Right atrium auricular region (tissue), 2 donors: ENCODE results near the gene ISG15. TPM values are rescaled to one million over a fixed set of nuclear protein-coding genes. Genes with fewer than 3 reads are reported as not detected.

Experiments
- DNase-seq: peaks from one replicate; pipeline ENCODE4 v3.0.0-alpha.2; 2019; ENCODE audit warnings: low spot score
- H3K27ac ChIP-seq, 2 donors: fragments of 200-600 bp; sonication (generic); 1 replicate in 1 of 2; 2 replicates in 1 of 2; pipeline ENCODE4 v1.5.1; 2016 to 2019
- H3K27me3 ChIP-seq, 2 donors: fragments of 200-600 bp; sonication (generic); one replicate each; pipeline versions ENCODE4 v1.5.1 to v1.6.0; 2017 to 2019
- H3K36me3 ChIP-seq: fragments of 200-600 bp; sonication (generic); one replicate; pipeline ENCODE4 v1.5.1; 2016
- H3K4me1 ChIP-seq, 2 donors: fragments of 200-600 bp; sonication (generic); one replicate each; pipeline versions ENCODE4 v1.5.1 to v1.6.0; 2017 to 2019
- H3K4me3 ChIP-seq, 2 donors: fragments of 200-600 bp; sonication (generic); 1 replicate in 1 of 2; 2 replicates in 1 of 2; pipeline ENCODE4 v1.5.1; 2017 to 2019; ENCODE audit warnings: mild to moderate bottlenecking in 1 of 2, moderate library complexity in 1 of 2
- H3K9me3 ChIP-seq, 2 donors: fragments of 200-600 bp; sonication (generic); one replicate each; pipeline ENCODE4 v1.5.1; 2019
- total RNA-seq, 2 donors: library from RNA; depleted of rRNA; stranded (reverse); fragments of >200 nt; gene quantifications; one replicate each; pipeline ENCODE4 v1.1.0, GENCODE V29; 2016
- TF ChIP-seq, protein P1 (sequence below), 2 donors: fragments of 200-600 bp; sonication (generic); IDR thresholded peaks; one replicate each; pipeline ENCODE4 v1.5.1; 2019; ENCODE audit warnings: antibody characterized with exemption in 2 of 2

Gene ISG15
- total RNA-seq, 2 donors from 2014 or later, result 26.8 to 32.2 TPM

DNA sequence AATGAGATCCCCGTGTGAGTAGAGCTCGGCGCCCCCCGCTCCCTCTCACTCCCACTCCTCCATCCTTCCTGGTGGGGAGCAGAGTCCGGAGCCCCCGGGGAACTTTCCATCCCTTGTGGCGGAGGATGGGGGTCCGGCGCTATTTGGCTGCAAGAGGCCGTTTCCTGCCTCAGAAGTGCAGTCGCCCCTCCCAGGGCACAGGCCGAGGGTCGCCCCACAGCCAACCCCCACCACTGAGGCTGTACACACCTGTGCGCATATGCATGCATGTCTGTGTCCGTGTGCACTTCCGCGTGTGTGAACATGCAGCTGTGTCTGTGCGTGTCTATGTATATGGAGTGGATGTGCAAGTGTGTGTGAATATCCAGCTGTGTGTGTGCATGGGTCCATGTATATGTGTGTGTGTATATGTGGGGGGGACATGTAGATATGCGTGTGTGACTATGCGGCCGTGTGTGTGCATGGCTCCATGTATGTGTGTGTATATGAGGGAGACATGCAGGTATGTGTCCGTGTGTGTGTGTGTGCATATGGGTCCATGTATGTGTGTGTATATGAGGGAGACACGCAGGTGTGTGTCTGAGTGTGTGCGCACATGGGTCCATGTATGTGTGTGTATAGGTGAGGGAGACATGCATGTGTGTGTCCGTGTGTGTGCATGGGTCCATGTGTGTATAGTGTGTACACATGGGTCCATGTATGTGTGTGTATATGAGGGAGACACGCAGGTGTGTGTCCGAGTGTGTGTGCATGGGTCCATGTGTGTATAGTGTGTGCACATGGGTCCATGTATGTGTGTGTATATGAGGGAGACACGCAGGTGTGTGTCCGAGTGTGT, 38.9 kb downstream of the ISG15 start:
- H3K9me3 ChIP-seq, result no peaks in the 10 kb centered on the region
- no peaks in the 10 kb centered on the region for H3K27me3 ChIP-seq
- TF ChIP-seq, protein P1, sequence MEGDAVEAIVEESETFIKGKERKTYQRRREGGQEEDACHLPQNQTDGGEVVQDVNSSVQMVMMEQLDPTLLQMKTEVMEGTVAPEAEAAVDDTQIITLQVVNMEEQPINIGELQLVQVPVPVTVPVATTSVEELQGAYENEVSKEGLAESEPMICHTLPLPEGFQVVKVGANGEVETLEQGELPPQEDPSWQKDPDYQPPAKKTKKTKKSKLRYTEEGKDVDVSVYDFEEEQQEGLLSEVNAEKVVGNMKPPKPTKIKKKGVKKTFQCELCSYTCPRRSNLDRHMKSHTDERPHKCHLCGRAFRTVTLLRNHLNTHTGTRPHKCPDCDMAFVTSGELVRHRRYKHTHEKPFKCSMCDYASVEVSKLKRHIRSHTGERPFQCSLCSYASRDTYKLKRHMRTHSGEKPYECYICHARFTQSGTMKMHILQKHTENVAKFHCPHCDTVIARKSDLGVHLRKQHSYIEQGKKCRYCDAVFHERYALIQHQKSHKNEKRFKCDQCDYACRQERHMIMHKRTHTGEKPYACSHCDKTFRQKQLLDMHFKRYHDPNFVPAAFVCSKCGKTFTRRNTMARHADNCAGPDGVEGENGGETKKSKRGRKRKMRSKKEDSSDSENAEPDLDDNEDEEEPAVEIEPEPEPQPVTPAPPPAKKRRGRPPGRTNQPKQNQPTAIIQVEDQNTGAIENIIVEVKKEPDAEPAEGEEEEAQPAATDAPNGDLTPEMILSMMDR (IDR thresholded peaks at IDR 0.05), result no peak
- DNase-seq, result no peak
- no peaks in the 10 kb centered on the region for H3K4me1 ChIP-seq
- H3K36me3 ChIP-seq, result peaks cover 3% of the 10 kb centered on the region
- no peak overlapping the region for H3K4me3 ChIP-seq
- H3K27ac ChIP-seq, result no peak overlapping the region

DNA sequence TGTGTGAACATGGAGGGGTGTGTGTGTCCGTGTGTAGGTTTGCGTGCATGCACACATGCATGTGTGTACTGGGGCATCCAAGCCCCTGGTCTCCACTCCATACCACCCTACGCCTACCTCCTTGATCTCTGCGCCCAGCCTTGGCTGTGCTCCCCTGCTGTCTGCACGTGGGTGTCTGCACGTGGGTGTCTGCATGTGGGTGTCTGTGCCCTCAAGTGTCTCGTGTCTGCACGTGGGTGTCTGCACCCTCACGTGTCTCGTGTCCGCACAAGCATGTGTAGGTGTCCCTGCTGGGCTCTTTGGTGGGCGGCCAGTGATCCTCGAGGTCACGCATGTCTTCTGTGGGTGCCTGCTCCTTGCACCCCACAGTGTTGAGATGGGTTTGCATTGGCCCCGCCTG, 39.7 kb downstream of the ISG15 start:
- no peaks in the 10 kb centered on the region for H3K9me3 ChIP-seq

DNA sequence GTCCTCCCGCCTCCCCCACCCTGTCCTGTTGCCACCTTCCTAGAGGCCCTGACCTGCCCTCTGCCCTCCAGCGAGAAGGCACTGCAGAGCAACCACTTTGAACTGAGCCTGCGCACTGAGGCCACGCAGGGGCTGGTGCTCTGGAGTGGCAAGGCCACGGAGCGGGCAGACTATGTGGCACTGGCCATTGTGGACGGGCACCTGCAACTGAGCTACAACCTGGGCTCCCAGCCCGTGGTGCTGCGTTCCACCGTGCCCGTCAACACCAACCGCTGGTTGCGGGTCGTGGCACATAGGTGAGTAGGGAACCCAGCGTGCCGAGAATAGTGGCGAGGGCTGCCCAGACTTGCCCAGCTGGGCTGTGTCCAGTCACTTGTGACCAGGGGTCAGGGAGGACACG, 40.4 kb downstream of the ISG15 start:
- TF ChIP-seq, protein P1 (IDR thresholded peaks at IDR 0.05), result no peak
- H3K36me3 ChIP-seq, result no peaks in the 10 kb centered on the region
- DNase-seq, result no peak
- H3K27me3 ChIP-seq, result peaks cover 0 to 2% of the 10 kb centered on the region in 2 donors
- peaks cover 0 to 5% of the 10 kb centered on the region in 2 donors for H3K4me1 ChIP-seq
- no peaks in the 10 kb centered on the region for H3K9me3 ChIP-seq
- no peak overlapping the region for H3K4me3 ChIP-seq
- H3K27ac ChIP-seq, result no peak overlapping the region

More for the DNA sequence above, 39.7 kb downstream of the ISG15 start:
- H3K27me3 ChIP-seq, result no peaks in the 10 kb centered on the region
- H3K27ac ChIP-seq, result no peak overlapping the region
- H3K36me3 ChIP-seq, result no peaks in the 10 kb centered on the region
- TF ChIP-seq, protein P1 (IDR thresholded peaks at IDR 0.05), result no peak
- no peak overlapping the region for H3K4me3 ChIP-seq
- DNase-seq, result no peak
- no peaks in the 10 kb centered on the region for H3K4me1 ChIP-seq

DNA sequence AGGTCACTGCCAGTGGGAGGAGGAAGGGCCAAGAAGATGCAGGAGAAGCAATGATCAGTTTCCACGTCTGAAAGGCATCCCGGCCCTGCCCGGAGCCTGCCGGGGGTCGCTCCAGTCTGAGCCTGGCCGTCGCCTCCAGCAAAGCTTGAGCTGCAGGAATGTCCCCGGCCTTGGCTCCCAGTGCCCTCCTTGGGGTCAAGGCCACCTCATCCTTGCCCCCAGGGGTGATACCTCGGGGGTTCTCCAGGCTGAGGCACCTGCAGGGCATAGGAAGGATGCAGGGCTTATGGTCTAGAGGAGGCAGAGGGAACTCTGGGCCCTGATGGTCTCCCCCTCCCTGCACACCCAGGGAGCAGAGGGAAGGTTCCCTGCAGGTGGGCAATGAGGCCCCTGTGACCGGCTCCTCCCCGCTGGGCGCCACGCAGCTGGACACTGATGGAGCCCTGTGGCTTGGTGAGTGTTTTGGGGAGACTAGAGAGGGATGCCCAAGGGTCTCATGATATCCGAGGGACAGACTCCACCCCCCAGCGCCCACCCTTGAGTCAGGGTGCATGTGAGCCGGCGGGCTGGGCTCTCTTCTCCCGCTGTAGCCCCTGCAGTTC, 40.9 kb downstream of the ISG15 start:
- Histone ChIP-seq H3K27ac (no peak overlapping the region), H3K4me1 (peaks cover 0 to 10% of the 10 kb centered on the region in 2 donors), H3K27me3 (peaks cover 0 to 2% of the 10 kb centered on the region in 2 donors), H3K9me3 (no peaks in the 10 kb centered on the region), H3K36me3 (no peaks in the 10 kb centered on the region), H3K4me3 (no peak overlapping the region)
- TF ChIP-seq, protein P1 (IDR thresholded peaks at IDR 0.05), result no peak
- no peak for DNase-seq

DNA sequence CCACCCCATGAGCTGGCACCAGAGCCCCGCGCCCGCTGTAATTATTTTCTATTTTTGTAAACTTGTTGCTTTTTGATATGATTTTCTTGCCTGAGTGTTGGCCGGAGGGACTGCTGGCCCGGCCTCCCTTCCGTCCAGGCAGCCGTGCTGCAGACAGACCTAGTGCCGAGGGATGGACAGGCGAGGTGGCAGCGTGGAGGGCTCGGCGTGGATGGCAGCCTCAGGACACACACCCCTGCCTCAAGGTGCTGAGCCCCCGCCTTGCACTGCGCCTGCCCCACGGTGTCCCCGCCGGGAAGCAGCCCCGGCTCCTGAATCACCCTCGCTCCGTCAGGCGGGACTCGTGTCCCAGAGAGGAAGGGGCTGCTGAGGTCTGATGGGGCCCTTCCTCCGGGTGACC, 41.7 kb downstream of the ISG15 start:
- no peak for DNase-seq
- TF ChIP-seq, protein P1 (IDR thresholded peaks at IDR 0.05), result no peak
- Histone ChIP-seq H3K27me3 (peaks cover 0 to 2% of the 10 kb centered on the region in 2 donors), H3K9me3 (no peaks in the 10 kb centered on the region), H3K4me1 (peaks cover 0 to 17% of the 10 kb centered on the region in 2 donors), H3K4me3 (no peak overlapping the region), H3K27ac (no peak overlapping the region), H3K36me3 (no peaks in the 10 kb centered on the region)
